Heart left ventricle (tissue), 16 donors: ENCODE results near the gene DAZAP1. TPM values are rescaled to one million over a fixed set of nuclear protein-coding genes. Genes with fewer than 3 reads are reported as not detected.

ENCODE experiments used
- ATAC-seq, 4 donors: fragments of 200-7000 bp; cut with Tn5 transposase; one replicate each; pipeline ENCODE4 v1.9.1; 2020 to 2022; ENCODE audit warnings: moderate library complexity in 4 of 4, mild to moderate bottlenecking in 3 of 4, moderate number of reproducible peaks in 1 of 4
- DNase-seq, 5 donors: peaks; one replicate each; pipeline ENCODE4 v3.0.0-alpha.2; 2020
- H3K27ac ChIP-seq, 12 donors: fragments of 200-600 bp; sonication (generic) in 4 of 12; one replicate each; pipeline versions ENCODE4 v1.5.0 to v1.8.0; 2016 to 2022; ENCODE audit warnings: mild to moderate bottlenecking in 2 of 12
- H3K27me3 ChIP-seq, 9 donors: fragments of 200-600 bp; sonication (generic) in 2 of 9; one replicate each; pipeline versions ENCODE4 v1.5.1 to v1.8.0; 2016 to 2022; ENCODE audit warnings: mild to moderate bottlenecking in 3 of 9
- H3K36me3 ChIP-seq, 9 donors: fragments of 200-600 bp; sonication (generic) in 2 of 9; one replicate each; pipeline versions ENCODE4 v1.5.0 to v1.8.0; 2018 to 2022; ENCODE audit warnings: mild to moderate bottlenecking in 2 of 9
- H3K4me1 ChIP-seq, 12 donors: fragments of 200-600 bp; sonication (generic) in 4 of 12; one replicate each; pipeline versions ENCODE4 v1.5.0 to v1.8.0; 2016 to 2022; ENCODE audit warnings: mild to moderate bottlenecking in 3 of 12
- H3K4me3 ChIP-seq, 12 donors: fragments of 200-600 bp; sonication (generic) in 4 of 12; one replicate each; pipeline versions ENCODE4 v1.5.0 to v1.8.0; 2017 to 2022; ENCODE audit warnings: mild to moderate bottlenecking in 9 of 12, moderate library complexity in 4 of 12
- H3K9me3 ChIP-seq, 12 donors: fragments of 200-600 bp; sonication (generic) in 4 of 12; one replicate each; pipeline versions ENCODE4 v1.5.0 to v1.8.0; 2016 to 2022; ENCODE audit warnings: mild to moderate bottlenecking in 1 of 12
- POLR2A ChIP-seq, 2 donors: fragments of 450-650 bp; IDR thresholded peaks; one replicate each; pipeline ENCODE4 v1.6.1; 2017; ENCODE audit warnings: antibody characterized with exemption in 2 of 2, mild to moderate bottlenecking in 2 of 2, moderate library complexity in 2 of 2
- WGBS, 4 donors: extraction: QIAGEN DNeasy Blood & Tissue Kit in 2 of 4; methylation state at CpG; one replicate each; pipeline versions ENCODE4 v1.1.5 to v1.1.7; 2013 to 2018; 5-methylcytosine and 5-hydroxymethylcytosine counted together
- intact Hi-C, 10 donors: fragments of 100-400 bp; cut with DNase I; formaldehyde crosslinking; loops; one replicate each; pipeline versions ENCODE4 v1.11.1 to v1.14.2; 2022
- polyA plus RNA-seq, 2 donors: library from polyadenylated mRNA; stranded (reverse); fragments of 200-250 nt; gene quantifications; one replicate each; pipeline ENCODE4 v1.2.3, GENCODE V29; 2013
- total RNA-seq, 9 donors: library from RNA; depleted of rRNA in 2 of 9; stranded (reverse); fragments of >200 nt in 2 of 9; fragmentation: NEBNext Ultra II Directional in 3 of 9; extraction: Animal tissue kit (Norgen Biotek cat#: 25700) in 3 of 9; gene quantifications; one replicate each; pipeline versions ENCODE4 v1.1.0 to v1.2.4, GENCODE V29; 2016 to 2023
- TF ChIP-seq, protein P1 (sequence below), 12 donors: fragments of 200-600 bp; sonication (generic) in 4 of 12; IDR thresholded peaks; one replicate each; pipeline versions ENCODE4 v1.5.0 to v1.8.0; 2018 to 2022; ENCODE audit warnings: antibody characterized with exemption in 12 of 12, mild to moderate bottlenecking in 5 of 12
- donor health status: ischemic (EF 13 %, LVEDD 7.1; RV severe dilation, severe dysfunction).
- donor health status: healthy with polysubstance abuse.
- donor health status: DM: no; HTN: yes; CAD: no.
- donor health status: DM: no; HTN: no; CAD: no.
- donor health status: ischemic (EF 25% LVEDD 6.9; RV normal size, moderate dysfunction).
- donor health status: ischemic (EF 25% LVEDD 5.7; RV mildly dilated, moderate dysfunction).
- donor health status: healthy.
- donor health status: DM: yes; HTN: yes; CAD: no.
- donor health status: ischemic (EF 35%, LVEDD 5.7; RV mildly dilated, moderate dysfunction).
- donor health status: nonischemic (EF 11% LVEDD 7.7; RV severe dilation, severe dysfunction).
- donor health status: DM: yes; HTN: yes; CAD: no.
- donor health status: PGD.
- donor health status: ischemic (EF 29% LVEDD 5.4; RV normal size, mild dysfunction).
- donor health status: nonischemic (EF 23%, LVEDD 6.1; RV moderate dilation, normal function).

DAZAP1 gene
- total and polyA plus RNA-seq, 11 donors = 36.8 to 128 (median 78.5) TPM

DNA sequence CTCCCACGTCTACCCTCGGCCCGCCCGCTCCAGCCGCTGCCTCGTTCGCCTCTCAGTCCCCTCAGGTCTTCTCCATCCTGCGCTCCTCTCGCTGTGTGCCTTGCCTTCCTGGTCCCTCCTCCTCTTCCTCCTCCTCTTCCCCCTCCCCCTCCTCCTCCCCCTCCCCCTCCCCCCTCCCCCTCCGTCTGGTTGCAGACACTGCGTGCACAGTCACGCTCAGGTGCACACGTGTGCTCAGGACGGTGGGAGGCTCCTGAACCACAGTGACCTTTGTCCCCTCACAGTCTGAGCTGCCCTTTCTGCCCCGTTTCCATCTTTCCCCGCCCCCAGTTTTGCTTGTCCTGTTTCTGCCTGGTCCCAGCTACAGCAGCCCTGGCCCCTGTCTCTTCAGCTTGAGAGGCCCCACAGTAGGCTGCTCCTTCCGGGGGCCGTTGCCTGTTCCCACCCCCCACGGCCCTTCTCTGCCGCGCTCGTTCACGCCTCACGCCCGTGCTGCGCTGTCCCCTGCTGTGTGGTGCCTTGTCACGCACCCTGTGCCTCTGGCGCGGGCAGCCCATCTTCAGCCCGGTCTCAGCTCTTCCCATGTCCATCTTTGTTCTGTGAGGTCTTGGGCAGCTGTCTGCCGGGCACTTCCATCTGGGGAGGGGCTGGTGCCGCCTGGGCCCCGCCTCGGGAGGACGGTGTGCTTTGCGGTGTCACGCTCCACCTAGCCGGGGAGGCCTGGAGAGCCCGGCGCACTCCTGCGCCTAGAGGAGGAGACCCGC is 17.0 kb downstream of the DAZAP1 start:
- Histone ChIP-seq H3K27ac (no peak overlapping the region), H3K4me1 (peaks cover 0 to 30% (median under 1%) of the 10 kb centered on the region in 12 donors), H3K9me3 (no peaks in the 10 kb centered on the region), H3K27me3 (no peaks in the 10 kb centered on the region), H3K36me3 (peaks cover 0 to 92% (median 89%) of the 10 kb centered on the region in 9 donors), H3K4me3 (no peak overlapping the region)
- TF ChIP-seq POLR2A (IDR thresholded peaks at IDR 0.05) = no peak
- 87 to 89% (median 89%) methylated on average over 39 to 42 of the region's 42 CpGs for WGBS, 4 donors
- intact Hi-C loops = no loop called here
- no peak for ATAC-seq
- DNase-seq = peak in 1 of 5 donors; percentile 18

DNA sequence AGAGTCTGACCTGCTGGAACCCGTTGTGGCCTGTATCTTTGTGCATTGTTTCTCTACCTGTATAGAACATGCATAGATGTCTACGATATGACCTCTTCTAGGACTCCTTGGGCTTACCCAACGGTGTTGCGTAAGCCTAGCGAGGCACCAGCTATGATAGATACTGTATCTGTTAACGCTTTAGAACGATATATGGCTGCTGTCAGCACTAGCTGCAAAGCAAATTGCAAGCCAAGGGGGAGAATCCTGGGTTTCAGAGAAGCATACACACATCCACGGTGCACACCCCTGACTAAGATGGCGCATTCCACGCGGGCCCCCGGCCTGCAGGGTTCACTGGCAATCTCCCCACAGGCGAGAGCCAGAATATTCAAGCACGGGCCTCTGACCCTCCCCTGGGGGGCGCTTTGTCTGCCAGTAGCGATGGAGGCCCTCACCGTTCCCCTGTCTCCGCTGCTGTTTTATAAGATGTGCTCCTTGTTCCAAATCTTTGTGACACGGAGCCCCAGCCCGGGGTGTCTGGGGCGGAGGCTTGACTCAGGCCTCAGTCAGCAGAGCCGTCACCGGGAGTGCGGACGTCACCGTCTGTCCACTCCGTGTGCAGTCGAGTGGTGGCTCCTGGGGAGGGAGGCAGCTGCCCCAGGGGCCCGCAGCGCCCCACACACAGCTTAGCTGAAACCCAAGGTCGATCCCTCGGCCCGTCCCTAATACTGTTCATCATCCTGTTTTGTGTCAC is 17.9 kb downstream of the DAZAP1 start:
- TF ChIP-seq, protein P1, sequence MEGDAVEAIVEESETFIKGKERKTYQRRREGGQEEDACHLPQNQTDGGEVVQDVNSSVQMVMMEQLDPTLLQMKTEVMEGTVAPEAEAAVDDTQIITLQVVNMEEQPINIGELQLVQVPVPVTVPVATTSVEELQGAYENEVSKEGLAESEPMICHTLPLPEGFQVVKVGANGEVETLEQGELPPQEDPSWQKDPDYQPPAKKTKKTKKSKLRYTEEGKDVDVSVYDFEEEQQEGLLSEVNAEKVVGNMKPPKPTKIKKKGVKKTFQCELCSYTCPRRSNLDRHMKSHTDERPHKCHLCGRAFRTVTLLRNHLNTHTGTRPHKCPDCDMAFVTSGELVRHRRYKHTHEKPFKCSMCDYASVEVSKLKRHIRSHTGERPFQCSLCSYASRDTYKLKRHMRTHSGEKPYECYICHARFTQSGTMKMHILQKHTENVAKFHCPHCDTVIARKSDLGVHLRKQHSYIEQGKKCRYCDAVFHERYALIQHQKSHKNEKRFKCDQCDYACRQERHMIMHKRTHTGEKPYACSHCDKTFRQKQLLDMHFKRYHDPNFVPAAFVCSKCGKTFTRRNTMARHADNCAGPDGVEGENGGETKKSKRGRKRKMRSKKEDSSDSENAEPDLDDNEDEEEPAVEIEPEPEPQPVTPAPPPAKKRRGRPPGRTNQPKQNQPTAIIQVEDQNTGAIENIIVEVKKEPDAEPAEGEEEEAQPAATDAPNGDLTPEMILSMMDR (IDR thresholded peaks at IDR 0.05) = no peak
- no peak for TF ChIP-seq POLR2A (IDR thresholded peaks at IDR 0.05)
- intact Hi-C loops = no loop called here
- 82 to 90% (median 86%) methylated on average over 31 to 33 of the region's 33 CpGs for WGBS, 4 donors

DNA sequence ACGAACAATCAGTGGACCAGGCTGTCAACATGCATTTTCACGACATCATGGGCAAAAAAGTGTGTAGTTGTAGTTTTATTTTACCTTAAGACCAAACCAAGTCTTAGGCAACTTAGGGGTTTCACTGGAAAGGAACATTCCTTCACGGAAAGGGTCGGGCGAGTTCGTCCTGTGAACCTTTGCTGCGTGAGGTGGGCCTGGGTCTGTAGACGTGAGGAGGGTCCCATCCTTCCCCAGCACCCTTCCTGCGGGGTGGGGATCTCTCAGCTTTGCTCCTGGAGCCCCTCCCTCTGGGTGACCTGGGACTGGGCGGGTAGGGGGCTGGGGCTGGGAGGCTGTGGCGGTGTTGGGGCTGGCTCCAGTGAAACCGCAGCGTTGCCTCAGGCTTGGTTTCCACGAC is 18.5 kb downstream of the DAZAP1 start:
- intact Hi-C loops = no loop called here
- H3K27me3 ChIP-seq = no peaks in the 10 kb centered on the region

More for the DNA sequence above, 17.9 kb downstream of the DAZAP1 start:
- no peak for DNase-seq
- Histone ChIP-seq H3K36me3 (peaks cover 0 to 98% (median 92%) of the 10 kb centered on the region in 9 donors), H3K4me1 (peaks cover 0 to 35% (median 4%) of the 10 kb centered on the region in 12 donors), H3K27ac (no peak overlapping the region), H3K27me3 (no peaks in the 10 kb centered on the region), H3K9me3 (no peaks in the 10 kb centered on the region), H3K4me3 (no peak overlapping the region)
- no peak for ATAC-seq

DNA sequence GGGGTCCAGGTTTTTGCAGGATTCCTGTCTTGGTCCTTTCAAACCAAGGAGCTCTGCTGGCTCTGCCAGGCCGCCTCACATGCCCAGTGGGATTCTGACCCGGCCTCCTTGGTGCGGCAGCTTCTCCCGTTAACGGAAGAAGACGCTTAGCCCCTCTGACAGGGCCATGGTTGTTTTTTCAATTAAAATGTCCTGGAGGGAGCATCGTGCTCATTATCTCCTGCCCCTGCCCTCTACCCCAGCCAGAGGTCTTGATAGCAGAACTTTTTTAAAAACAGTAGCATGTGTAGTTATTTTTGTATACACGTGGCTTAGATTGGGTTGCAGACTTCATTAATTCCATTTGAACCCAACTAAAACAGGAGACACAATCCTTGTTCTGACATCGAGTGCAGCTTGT is 19.4 kb downstream of the DAZAP1 start:
- Histone ChIP-seq H3K4me1 (peaks cover 0 to 39% (median 4%) of the 10 kb centered on the region in 12 donors), H3K36me3 (peaks cover 0 to 98% (median 92%) of the 10 kb centered on the region in 9 donors), H3K4me3 (no peak overlapping the region), H3K27me3 (no peaks in the 10 kb centered on the region), H3K27ac (no peak overlapping the region), H3K9me3 (no peaks in the 10 kb centered on the region)
- DNase-seq = no peak
- 58 to 66% (median 60%) methylated on average over 9 of the region's 9 CpGs for WGBS, 4 donors
- intact Hi-C loops = no loop called here
- ATAC-seq = no peak
- no peak for TF ChIP-seq POLR2A (IDR thresholded peaks at IDR 0.05)
- TF ChIP-seq, protein P1 (IDR thresholded peaks at IDR 0.05) = no peak

More for the DNA sequence above, 18.5 kb downstream of the DAZAP1 start:
- peaks cover 0 to 98% (median 92%) of the 10 kb centered on the region in 9 donors for H3K36me3 ChIP-seq
- peaks cover 0 to 39% (median 4%) of the 10 kb centered on the region in 12 donors for H3K4me1 ChIP-seq
- H3K27ac ChIP-seq = no peak overlapping the region
- 92 to 95% (median 93%) methylated on average over 12 to 14 of the region's 14 CpGs for WGBS, 4 donors
- TF ChIP-seq, protein P1 (IDR thresholded peaks at IDR 0.05) = no peak
- no peak for TF ChIP-seq POLR2A (IDR thresholded peaks at IDR 0.05)
- DNase-seq = no peak
- no peak overlapping the region for H3K4me3 ChIP-seq
- ATAC-seq = no peak
- H3K9me3 ChIP-seq = no peaks in the 10 kb centered on the region
